HepG2 (cell line): ENCODE results near the gene MCEE. TPM values are rescaled to one million over a fixed set of nuclear protein-coding genes. Genes with fewer than 3 reads are reported as not detected.

Experiments
- BORCS8-MEF2B ChIP-seq: sonication (generic); formaldehyde crosslinking; IDR thresholded peaks from 2 replicates; pipeline ENCODE4 v1.8.0; 2022; ENCODE audit warnings: mild to moderate bottlenecking, missing genetic modification reagents
- BRCA1 ChIP-seq: sonication (generic); formaldehyde crosslinking; IDR thresholded peaks from 2 replicates; pipeline ENCODE4 v1.4.0; 2020; ENCODE audit warnings: missing genetic modification reagents
- CBX1 ChIP-seq: IDR thresholded peaks from one replicate; pipeline ENCODE4 v1.6.1; 2016; ENCODE audit warnings: antibody characterized with exemption, low read depth
- FLYWCH1 ChIP-seq: sonication (generic); formaldehyde crosslinking; IDR thresholded peaks from 2 replicates; pipeline ENCODE4 v1.8.1; 2023; ENCODE audit warnings: mild to moderate bottlenecking, missing genetic modification reagents
- FOXK2 ChIP-seq: fragments of 450-650 bp; IDR thresholded peaks from 2 replicates; pipeline ENCODE4 v1.6.1; 2016
- KAT2B ChIP-seq: fragments of 150-350 bp; IDR thresholded peaks from 2 replicates; pipeline ENCODE4 v1.6.1; 2014; ENCODE audit warnings: low read depth, low read length, borderline replicate concordance
- NCOR1 ChIP-seq: fragments of 200-600 bp; sonication (generic); IDR thresholded peaks from 2 replicates; pipeline ENCODE4 v1.7.0; 2017; ENCODE audit warnings: antibody characterized with exemption, low read length, borderline replicate concordance
- RBM22 ChIP-seq: fragments of 200-400 bp; formaldehyde crosslinking; optimal IDR thresholded peaks from 2 replicates; pipeline ENCODE3; 2017; ENCODE audit warnings: mild to moderate bottlenecking, low read length, moderate library complexity
- SRF ChIP-seq: IDR thresholded peaks from 2 replicates; pipeline ENCODE4 v1.6.1; 2011; ENCODE audit warnings: mild to moderate bottlenecking, low read depth, low read length, moderate library complexity
- TBP ChIP-seq: sonication (generic); formaldehyde crosslinking; IDR thresholded peaks from 2 replicates; pipeline ENCODE4 v1.5.0; 2020; ENCODE audit warnings: missing genetic modification reagents
- TOPORS ChIP-seq: sonication (generic); formaldehyde crosslinking; IDR thresholded peaks from 2 replicates; pipeline ENCODE4 v1.8.0; 2023; ENCODE audit warnings: mild to moderate bottlenecking, missing genetic modification reagents
- U2AF2 ChIP-seq: fragments of 200-400 bp; formaldehyde crosslinking; IDR thresholded peaks from 2 replicates; pipeline ENCODE4 v1.6.1; 2017; ENCODE audit warnings: low read depth, mild to moderate bottlenecking, low read length
- ZFP36 ChIP-seq: fragments of 150-350 bp; IDR thresholded peaks from 2 replicates; pipeline ENCODE4 v1.6.1; 2018; ENCODE audit warnings: borderline replicate concordance, low read length, low read depth; ENCODE audit not compliant: partially characterized antibody
- ZFYVE20 ChIP-seq: sonication (generic); formaldehyde crosslinking; IDR thresholded peaks from 2 replicates; pipeline ENCODE4 v1.8.0; 2023; ENCODE audit warnings: low read depth, mild to moderate bottlenecking, moderate library complexity, missing genetic modification reagents, borderline replicate concordance
- ZNF224 ChIP-seq: sonication (generic); formaldehyde crosslinking; IDR thresholded peaks from 2 replicates; pipeline ENCODE4 v1.5.0; 2020; ENCODE audit warnings: mild to moderate bottlenecking, missing genetic modification reagents
- ZNF260 ChIP-seq: sonication (generic); formaldehyde crosslinking; IDR thresholded peaks from 2 replicates; pipeline ENCODE4 v1.4.0; 2020; ENCODE audit warnings: missing genetic modification reagents, low read depth, mild to moderate bottlenecking, borderline replicate concordance
- ZNF605 ChIP-seq: sonication (generic); formaldehyde crosslinking; IDR thresholded peaks from 2 replicates; pipeline ENCODE4 v1.8.0; 2022; ENCODE audit warnings: mild to moderate bottlenecking, missing genetic modification reagents
- ZNF792 ChIP-seq: IDR thresholded peaks from 2 replicates; pipeline ENCODE4 v1.6.1; 2016
- ZSCAN25 ChIP-seq: sonication (generic); formaldehyde crosslinking; IDR thresholded peaks from 2 replicates; pipeline ENCODE4 v1.8.0; 2022; ENCODE audit warnings: mild to moderate bottlenecking, missing genetic modification reagents
- polyA plus RNA-seq, 8 experiments: library from polyadenylated mRNA; depleted of rRNA in 3 of 8; stranded (reverse) in 7 of 8; unstranded in 1 of 8; fragments of >200 nt; fragmentation: Illumina TruSeq in 4 of 8; extraction: Trizol in 4 of 8; gene quantifications; 2 replicates each; pipeline versions ENCODE4 v1.2.1 to v1.2.3, GENCODE V29; 2011 to 2016; ENCODE audit warnings: low read depth in 4 of 8, missing spikeins in 1 of 8, mixed read lengths in 1 of 8; ENCODE audit not compliant: insufficient read depth in 1 of 8
- total RNA-seq, 5 experiments: library from RNA; depleted of rRNA; stranded (reverse); fragments of >200 nt; fragmentation: Illumina TruSeq; extraction: Trizol; gene quantifications; 2 replicates each; pipeline ENCODE4 v1.2.3, GENCODE V29; 2016; ENCODE audit warnings: low read depth in 1 of 5
- TF ChIP-seq, protein P1 (sequence below): sonication (generic); formaldehyde crosslinking; IDR thresholded peaks from 2 replicates; pipeline ENCODE4 v1.4.0; 2020; ENCODE audit warnings: missing genetic modification reagents, borderline replicate concordance
- TF ChIP-seq, protein P2 (sequence below): sonication (generic); formaldehyde crosslinking; IDR thresholded peaks from 2 replicates; pipeline ENCODE4 v1.9.0; 2021; ENCODE audit warnings: missing genetic modification reagents, mild to moderate bottlenecking, borderline replicate concordance
- TF ChIP-seq, protein P3 (sequence below): sonication (generic); formaldehyde crosslinking; IDR thresholded peaks from 2 replicates; pipeline ENCODE4; 2020; ENCODE audit warnings: missing genetic modification reagents, mild to moderate bottlenecking, borderline replicate concordance

Gene MCEE
- total and polyA plus RNA-seq, 2 of the 13 experiments (the other 11 are each of a cell fraction or from before 2014, with no cell fraction given), result 32.0 to 66.9 TPM

DNA sequence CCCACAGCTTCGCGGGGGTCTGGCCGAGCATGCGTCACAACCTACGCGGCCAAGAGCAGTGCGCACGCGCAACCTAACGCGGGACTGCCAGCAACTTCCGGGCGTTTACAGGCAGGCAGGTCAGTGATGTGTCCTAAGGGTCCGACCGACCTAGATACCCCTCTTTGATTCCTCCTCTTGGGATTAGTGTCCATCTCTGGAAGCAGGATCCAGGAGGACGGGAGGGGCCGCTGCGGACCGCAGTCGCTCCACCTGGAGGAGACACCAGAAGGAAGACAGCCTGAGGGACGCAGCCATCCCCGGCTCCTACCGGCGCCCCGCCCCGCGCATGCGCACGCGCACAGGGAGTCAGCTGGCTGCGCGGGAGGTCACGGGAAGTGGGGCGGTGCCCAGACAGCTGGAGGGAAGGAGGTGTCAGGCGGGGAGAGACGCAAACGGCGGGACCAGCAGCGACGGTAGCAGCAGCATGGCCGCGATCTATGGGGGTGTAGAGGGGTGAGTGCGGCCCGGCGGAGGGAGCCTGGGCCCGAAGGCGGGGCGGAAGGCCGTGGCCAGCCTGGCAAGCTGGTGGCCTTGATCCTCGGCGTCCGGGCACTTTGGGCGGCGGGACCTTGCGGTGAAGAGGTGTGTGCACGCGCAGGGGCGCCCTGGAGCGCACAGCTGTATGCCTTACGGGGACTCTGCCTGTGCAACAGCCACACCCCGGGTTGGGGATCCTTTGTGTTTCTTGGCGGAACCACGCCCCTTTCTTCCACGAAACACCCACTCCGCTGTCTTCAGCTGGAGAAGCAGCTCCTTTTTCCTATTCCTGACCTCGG is 61.6 kb downstream of the MCEE start, which contains the start of gene NAGK (continued):
- TF ChIP-seq, protein P1, sequence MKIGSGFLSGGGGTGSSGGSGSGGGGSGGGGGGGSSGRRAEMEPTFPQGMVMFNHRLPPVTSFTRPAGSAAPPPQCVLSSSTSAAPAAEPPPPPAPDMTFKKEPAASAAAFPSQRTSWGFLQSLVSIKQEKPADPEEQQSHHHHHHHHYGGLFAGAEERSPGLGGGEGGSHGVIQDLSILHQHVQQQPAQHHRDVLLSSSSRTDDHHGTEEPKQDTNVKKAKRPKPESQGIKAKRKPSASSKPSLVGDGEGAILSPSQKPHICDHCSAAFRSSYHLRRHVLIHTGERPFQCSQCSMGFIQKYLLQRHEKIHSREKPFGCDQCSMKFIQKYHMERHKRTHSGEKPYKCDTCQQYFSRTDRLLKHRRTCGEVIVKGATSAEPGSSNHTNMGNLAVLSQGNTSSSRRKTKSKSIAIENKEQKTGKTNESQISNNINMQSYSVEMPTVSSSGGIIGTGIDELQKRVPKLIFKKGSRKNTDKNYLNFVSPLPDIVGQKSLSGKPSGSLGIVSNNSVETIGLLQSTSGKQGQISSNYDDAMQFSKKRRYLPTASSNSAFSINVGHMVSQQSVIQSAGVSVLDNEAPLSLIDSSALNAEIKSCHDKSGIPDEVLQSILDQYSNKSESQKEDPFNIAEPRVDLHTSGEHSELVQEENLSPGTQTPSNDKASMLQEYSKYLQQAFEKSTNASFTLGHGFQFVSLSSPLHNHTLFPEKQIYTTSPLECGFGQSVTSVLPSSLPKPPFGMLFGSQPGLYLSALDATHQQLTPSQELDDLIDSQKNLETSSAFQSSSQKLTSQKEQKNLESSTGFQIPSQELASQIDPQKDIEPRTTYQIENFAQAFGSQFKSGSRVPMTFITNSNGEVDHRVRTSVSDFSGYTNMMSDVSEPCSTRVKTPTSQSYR (CRISPR knock-in tag), result peak; percentile 55; the same call in 1 of the 2 replicates
- peak; percentile 92 for TF ChIP-seq ZSCAN25
- TF ChIP-seq TBP, result no peak
- TF ChIP-seq KAT2B, result no peak
- TF ChIP-seq, protein P2, sequence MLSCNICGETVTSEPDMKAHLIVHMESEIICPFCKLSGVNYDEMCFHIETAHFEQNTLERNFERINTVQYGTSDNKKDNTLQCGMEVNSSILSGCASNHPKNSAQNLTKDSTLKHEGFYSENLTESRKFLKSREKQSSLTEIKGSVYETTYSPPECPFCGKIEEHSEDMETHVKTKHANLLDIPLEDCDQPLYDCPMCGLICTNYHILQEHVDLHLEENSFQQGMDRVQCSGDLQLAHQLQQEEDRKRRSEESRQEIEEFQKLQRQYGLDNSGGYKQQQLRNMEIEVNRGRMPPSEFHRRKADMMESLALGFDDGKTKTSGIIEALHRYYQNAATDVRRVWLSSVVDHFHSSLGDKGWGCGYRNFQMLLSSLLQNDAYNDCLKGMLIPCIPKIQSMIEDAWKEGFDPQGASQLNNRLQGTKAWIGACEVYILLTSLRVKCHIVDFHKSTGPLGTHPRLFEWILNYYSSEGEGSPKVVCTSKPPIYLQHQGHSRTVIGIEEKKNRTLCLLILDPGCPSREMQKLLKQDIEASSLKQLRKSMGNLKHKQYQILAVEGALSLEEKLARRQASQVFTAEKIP (CRISPR knock-in tag), result no peak
- peak; percentile 99 for TF ChIP-seq ZNF792
- peak; percentile 33; the same call in 1 of the 2 replicates for TF ChIP-seq ZNF605 (CRISPR knock-in tag)
- TF ChIP-seq ZFP36, result no peak
- peak; percentile 70 for TF ChIP-seq RBM22
- TF ChIP-seq ZFYVE20, result peak; percentile 85
- no peak for TF ChIP-seq FOXK2
- TF ChIP-seq, protein P3, sequence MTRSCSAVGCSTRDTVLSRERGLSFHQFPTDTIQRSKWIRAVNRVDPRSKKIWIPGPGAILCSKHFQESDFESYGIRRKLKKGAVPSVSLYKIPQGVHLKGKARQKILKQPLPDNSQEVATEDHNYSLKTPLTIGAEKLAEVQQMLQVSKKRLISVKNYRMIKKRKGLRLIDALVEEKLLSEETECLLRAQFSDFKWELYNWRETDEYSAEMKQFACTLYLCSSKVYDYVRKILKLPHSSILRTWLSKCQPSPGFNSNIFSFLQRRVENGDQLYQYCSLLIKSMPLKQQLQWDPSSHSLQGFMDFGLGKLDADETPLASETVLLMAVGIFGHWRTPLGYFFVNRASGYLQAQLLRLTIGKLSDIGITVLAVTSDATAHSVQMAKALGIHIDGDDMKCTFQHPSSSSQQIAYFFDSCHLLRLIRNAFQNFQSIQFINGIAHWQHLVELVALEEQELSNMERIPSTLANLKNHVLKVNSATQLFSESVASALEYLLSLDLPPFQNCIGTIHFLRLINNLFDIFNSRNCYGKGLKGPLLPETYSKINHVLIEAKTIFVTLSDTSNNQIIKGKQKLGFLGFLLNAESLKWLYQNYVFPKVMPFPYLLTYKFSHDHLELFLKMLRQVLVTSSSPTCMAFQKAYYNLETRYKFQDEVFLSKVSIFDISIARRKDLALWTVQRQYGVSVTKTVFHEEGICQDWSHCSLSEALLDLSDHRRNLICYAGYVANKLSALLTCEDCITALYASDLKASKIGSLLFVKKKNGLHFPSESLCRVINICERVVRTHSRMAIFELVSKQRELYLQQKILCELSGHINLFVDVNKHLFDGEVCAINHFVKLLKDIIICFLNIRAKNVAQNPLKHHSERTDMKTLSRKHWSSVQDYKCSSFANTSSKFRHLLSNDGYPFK, result peak; percentile 98
- peak; percentile 40; the same call in 1 of the 2 replicates for TF ChIP-seq NCOR1
- peak; percentile 92; the same call in 1 of the 2 replicates for TF ChIP-seq ZNF224
- no peak for TF ChIP-seq SRF
- peak; percentile 52; the same call in 1 of the 2 replicates for TF ChIP-seq BRCA1
- peak; percentile 84; the same call in 1 of the 2 replicates for TF ChIP-seq FLYWCH1
- no peak; the same call in 1 of the 2 replicates for TF ChIP-seq ZNF260 (CRISPR knock-in tag)
- no peak for TF ChIP-seq U2AF2
- TF ChIP-seq BORCS8-MEF2B, result peak; percentile 94
- peak; percentile 95 for TF ChIP-seq CBX1
- peak; percentile 89 for TF ChIP-seq TOPORS (CRISPR knock-in tag)
